Measurements from ENCODE around the gene NDC80. TPM values are rescaled to one million over a fixed set of nuclear protein-coding genes. Genes with fewer than 3 reads are reported as not detected.

The NDC80 gene
- total RNA-seq, 1 donor, result 2.2 TPM

- H3K4me3 ChIP-seq (ENCODE audit: insufficient read depth, low read length), result no peak overlapping the region
- no peak overlapping the region for H2AFZ ChIP-seq (ENCODE audit: low read length)
- H3K27ac ChIP-seq (ENCODE audit: low read depth, low read length), result no peak overlapping the region
- no peak for DNase-seq (ENCODE audit: insufficient read length, low spot score, missing footprints)
- H3K36me3 ChIP-seq (ENCODE audit: insufficient read depth, low read length), result no peaks in the 10 kb centered on the region
- H3K4me1 ChIP-seq (ENCODE audit: insufficient read depth, low read length), result no peaks in the 10 kb centered on the region
- H3K27me3 ChIP-seq (ENCODE audit: insufficient read depth, low read length), result no peaks in the 10 kb centered on the region
- H4K20me1 ChIP-seq (ENCODE audit: insufficient read depth, low read length), result no peaks in the 10 kb centered on the region
- H3K4me2 ChIP-seq (ENCODE audit: insufficient read depth, low read length), result no peak overlapping the region
- H3K9me3 ChIP-seq (ENCODE audit: low read depth, low read length), result no peaks in the 10 kb centered on the region
- no peaks in the 10 kb centered on the region for H3K79me2 ChIP-seq (ENCODE audit: insufficient read depth, low read length)
- TF ChIP-seq, protein P1, sequence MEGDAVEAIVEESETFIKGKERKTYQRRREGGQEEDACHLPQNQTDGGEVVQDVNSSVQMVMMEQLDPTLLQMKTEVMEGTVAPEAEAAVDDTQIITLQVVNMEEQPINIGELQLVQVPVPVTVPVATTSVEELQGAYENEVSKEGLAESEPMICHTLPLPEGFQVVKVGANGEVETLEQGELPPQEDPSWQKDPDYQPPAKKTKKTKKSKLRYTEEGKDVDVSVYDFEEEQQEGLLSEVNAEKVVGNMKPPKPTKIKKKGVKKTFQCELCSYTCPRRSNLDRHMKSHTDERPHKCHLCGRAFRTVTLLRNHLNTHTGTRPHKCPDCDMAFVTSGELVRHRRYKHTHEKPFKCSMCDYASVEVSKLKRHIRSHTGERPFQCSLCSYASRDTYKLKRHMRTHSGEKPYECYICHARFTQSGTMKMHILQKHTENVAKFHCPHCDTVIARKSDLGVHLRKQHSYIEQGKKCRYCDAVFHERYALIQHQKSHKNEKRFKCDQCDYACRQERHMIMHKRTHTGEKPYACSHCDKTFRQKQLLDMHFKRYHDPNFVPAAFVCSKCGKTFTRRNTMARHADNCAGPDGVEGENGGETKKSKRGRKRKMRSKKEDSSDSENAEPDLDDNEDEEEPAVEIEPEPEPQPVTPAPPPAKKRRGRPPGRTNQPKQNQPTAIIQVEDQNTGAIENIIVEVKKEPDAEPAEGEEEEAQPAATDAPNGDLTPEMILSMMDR (IDR thresholded peaks at IDR 0.05; ENCODE audit: extremely low read depth, low read depth, low read length), result no peak
Observed at GRCh38 chr18:2625217-2625616, 53.9 kb downstream of the NDC80 start.

GRCh38 chr18:2627821-2628276 lies 56.5 kb downstream of the NDC80 start:
- Histone ChIP-seq H3K27ac (ENCODE audit: low read depth, low read length) (no peak overlapping the region), H3K4me2 (ENCODE audit: insufficient read depth, low read length) (no peak overlapping the region), H3K36me3 (ENCODE audit: insufficient read depth, low read length) (no peaks in the 10 kb centered on the region), H3K79me2 (ENCODE audit: insufficient read depth, low read length) (no peaks in the 10 kb centered on the region), H4K20me1 (ENCODE audit: insufficient read depth, low read length) (no peaks in the 10 kb centered on the region), H3K4me1 (ENCODE audit: insufficient read depth, low read length) (no peaks in the 10 kb centered on the region), H2AFZ (ENCODE audit: low read length) (no peak overlapping the region), H3K4me3 (ENCODE audit: insufficient read depth, low read length) (no peak overlapping the region), H3K9me3 (ENCODE audit: low read depth, low read length) (no peaks in the 10 kb centered on the region), H3K27me3 (ENCODE audit: insufficient read depth, low read length) (no peaks in the 10 kb centered on the region)
- no peak for DNase-seq (ENCODE audit: insufficient read length, low spot score, missing footprints)
- TF ChIP-seq, protein P1 (IDR thresholded peaks at IDR 0.05; ENCODE audit: extremely low read depth, low read depth, low read length), result no peak

- Histone ChIP-seq H3K9me3 (ENCODE audit: low read depth, low read length) (no peaks in the 10 kb centered on the region), H3K36me3 (ENCODE audit: insufficient read depth, low read length) (no peaks in the 10 kb centered on the region), H4K20me1 (ENCODE audit: insufficient read depth, low read length) (no peaks in the 10 kb centered on the region), H3K4me3 (ENCODE audit: insufficient read depth, low read length) (no peak overlapping the region), H3K27ac (ENCODE audit: low read depth, low read length) (no peak overlapping the region), H2AFZ (ENCODE audit: low read length) (no peak overlapping the region), H3K27me3 (ENCODE audit: insufficient read depth, low read length) (no peaks in the 10 kb centered on the region), H3K79me2 (ENCODE audit: insufficient read depth, low read length) (no peaks in the 10 kb centered on the region), H3K4me2 (ENCODE audit: insufficient read depth, low read length) (no peak overlapping the region), H3K4me1 (ENCODE audit: insufficient read depth, low read length) (no peaks in the 10 kb centered on the region)
- no peak for DNase-seq (ENCODE audit: insufficient read length, low spot score, missing footprints)
- TF ChIP-seq, protein P1 (IDR thresholded peaks at IDR 0.05; ENCODE audit: extremely low read depth, low read depth, low read length), result no peak
Observed at GRCh38 chr18:2629003-2629402, 57.6 kb downstream of the NDC80 start.

DNA sequence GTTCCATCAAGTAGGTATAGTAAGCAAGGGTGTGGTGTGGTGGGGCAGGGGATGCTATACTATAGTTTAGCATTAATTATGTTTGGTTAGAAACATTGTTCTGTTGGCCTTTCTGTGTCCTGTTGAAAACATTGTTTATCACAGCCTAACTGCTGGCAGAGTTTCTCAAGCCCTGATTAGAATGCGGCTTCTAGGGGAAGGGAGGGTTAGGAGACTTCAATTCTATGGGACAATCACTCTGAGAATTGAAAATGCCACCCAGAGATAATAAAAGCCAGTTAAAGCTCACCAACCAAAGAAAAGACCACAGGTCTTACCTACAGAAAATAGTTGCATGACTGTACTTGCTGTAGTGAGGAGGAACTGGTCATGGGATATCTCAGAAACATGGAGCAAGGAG lies 64.2 kb downstream of the NDC80 start:
- no peaks in the 10 kb centered on the region for H3K79me2 ChIP-seq (ENCODE audit: insufficient read depth, low read length)
- H3K4me1 ChIP-seq (ENCODE audit: insufficient read depth, low read length), result peaks cover 5% of the 10 kb centered on the region
- TF ChIP-seq, protein P1 (IDR thresholded peaks at IDR 0.05; ENCODE audit: extremely low read depth, low read depth, low read length), result no peak
- no peaks in the 10 kb centered on the region for H3K27me3 ChIP-seq (ENCODE audit: insufficient read depth, low read length)
- DNase-seq (ENCODE audit: insufficient read length, low spot score, missing footprints), result no peak
- no peaks in the 10 kb centered on the region for H3K36me3 ChIP-seq (ENCODE audit: insufficient read depth, low read length)
- no peak overlapping the region for H3K4me2 ChIP-seq (ENCODE audit: insufficient read depth, low read length)
- no peak overlapping the region for H3K27ac ChIP-seq (ENCODE audit: low read depth, low read length)
- no peaks in the 10 kb centered on the region for H4K20me1 ChIP-seq (ENCODE audit: insufficient read depth, low read length)
- H3K4me3 ChIP-seq (ENCODE audit: insufficient read depth, low read length), result no peak overlapping the region
- no peaks in the 10 kb centered on the region for H3K9me3 ChIP-seq (ENCODE audit: low read depth, low read length)
- H2AFZ ChIP-seq (ENCODE audit: low read length), result no peak overlapping the region

Measured in osteoblast (primary cell).